GM12878 (cell line): ENCODE measurements around the gene ZNF701. TPM values are rescaled to one million over a fixed set of nuclear protein-coding genes. Genes with fewer than 3 reads are reported as not detected.

Experiments
- ATAC-seq: fragments of 200-7000 bp; cut with Tn5 transposase; 3 replicates; pipeline ENCODE4 v1.9.1; 2020; ENCODE audit warnings: mild to moderate bottlenecking, moderate library complexity
- BruUV-seq: library from RNA; stranded (reverse); fragments of 400-500 nt; replicated peaks from 2 replicates; lab custom pipeline; 2021; lab: Mats Ljungman, UMichigan
- CTCF ChIA-PET: fragments of 300-600 bp; sonication (Branson Sonifier 250); formaldehyde crosslinking; extraction: SDS; loops from one replicate; lab custom pipeline; 2021; ENCODE audit warnings: inconsistent platforms; lab: Yijun Ruan, JAX
- POLR2A ChIA-PET: fragments of 350-600 bp; formaldehyde crosslinking; extraction: SDS; loops from one replicate; lab custom pipeline; 2021; ENCODE audit warnings: inconsistent platforms; lab: Charles Lee
- RAD21 ChIA-PET: fragments of 300-600 bp; sonication (Branson Sonifier 250); formaldehyde crosslinking; loops from one replicate; lab custom pipeline; 2023; ENCODE audit warnings: antibody characterized with exemption; ENCODE audit not compliant: unreplicated experiment; lab: Charles Lee
- SMC1A ChIA-PET: fragments of 300-600 bp; sonication (Branson Sonifier 250); formaldehyde crosslinking; loops from one replicate; lab custom pipeline; 2023; ENCODE audit not compliant: unreplicated experiment, uncharacterized antibody; lab: Charles Lee
- DNase-seq: peaks from one replicate; pipeline ENCODE4 v3.0.0-alpha.2; 2011; ENCODE audit warnings: low read depth, low spot score
- FAIRE-seq: peaks from 3 replicates; lab custom pipeline; 2011; peaks lifted over from hg19 to GRCh38; lab: Jason Lieb, UNC
- H2AFZ ChIP-seq: 2 replicates; pipeline ENCODE4 v1.6.0; 2011; ENCODE audit warnings: low read depth, low read length, control low read depth; ENCODE audit not compliant: control insufficient read depth
- H3K27ac ChIP-seq: 2 replicates; pipeline ENCODE4 v1.5.1; 2011; ENCODE audit warnings: control low read depth; ENCODE audit not compliant: control insufficient read depth, insufficient read depth
- H3K27me3 ChIP-seq, 2 experiments: replicated peaks in 1 of 2; 2 replicates each; pipeline versions ENCODE4 v1.6.0 to v1.6.1; 2011; ENCODE audit warnings: low read length in 1 of 2; ENCODE audit not compliant: control insufficient read depth in 2 of 2, insufficient read depth in 2 of 2
- H3K36me3 ChIP-seq, 2 experiments: 2 replicates each; pipeline ENCODE4 v1.5.1; 2011; ENCODE audit warnings: low read length in 1 of 2; ENCODE audit not compliant: control insufficient read depth in 2 of 2, insufficient read depth in 2 of 2
- H3K4me1 ChIP-seq: 2 replicates; pipeline ENCODE4 v1.6.1; 2011; ENCODE audit warnings: mild to moderate bottlenecking, low read length, moderate library complexity, mixed read lengths; ENCODE audit not compliant: control insufficient read depth, insufficient read depth
- H3K4me2 ChIP-seq: 2 replicates; pipeline ENCODE4 v1.6.0; 2011; ENCODE audit warnings: control low read depth; ENCODE audit not compliant: control insufficient read depth, insufficient read depth
- H3K4me3 ChIP-seq: fragments of 200-600 bp; sonication (generic); 2 replicates; pipeline ENCODE4 v1.5.1; 2016
- H3K79me2 ChIP-seq: 2 replicates; pipeline ENCODE4 v1.6.0; 2011; ENCODE audit warnings: low read length; ENCODE audit not compliant: control insufficient read depth, insufficient read depth
- H3K9ac ChIP-seq: 2 replicates; pipeline ENCODE4 v1.8.0; 2011; ENCODE audit warnings: low read length, control low read depth, mixed read lengths; ENCODE audit not compliant: control insufficient read depth, insufficient read depth
- H3K9me3 ChIP-seq: replicated peaks from 3 replicates; pipeline ENCODE4 v1.5.1; 2011; ENCODE audit warnings: mild to moderate bottlenecking, low read length; ENCODE audit not compliant: control insufficient read depth, insufficient read depth
- H4K20me1 ChIP-seq: 2 replicates; pipeline ENCODE4 v1.6.0; 2011; ENCODE audit not compliant: control insufficient read depth, insufficient read depth
- ASH2L ChIP-seq: fragments of 300-600, 200-600 bp; sonication (generic); IDR thresholded peaks from 2 replicates; pipeline ENCODE4 v1.6.1; 2017; ENCODE audit warnings: low read depth, mild to moderate bottlenecking, borderline replicate concordance
- BCL3 ChIP-seq: IDR thresholded peaks from 2 replicates; pipeline ENCODE4 v1.6.1; 2011; ENCODE audit warnings: borderline replicate concordance, low read depth, mild to moderate bottlenecking, moderate library complexity, low read length; ENCODE audit not compliant: insufficient read depth, poor library complexity, severe bottlenecking
- BCLAF1 ChIP-seq: fragments of 450-650 bp; IDR thresholded peaks from 2 replicates; pipeline ENCODE4 v1.6.1; 2017; ENCODE audit warnings: antibody characterized with exemption, mild to moderate bottlenecking, moderate library complexity
- CHD1 ChIP-seq: IDR thresholded peaks from 2 replicates; pipeline ENCODE4 v1.6.1; 2012; ENCODE audit warnings: low read depth, low read length, improper control_type of control experiment
- CTCF ChIP-seq, 3 experiments: IDR thresholded peaks in 2 of 3; conservative IDR thresholded peaks in 1 of 3; 2 replicates each; pipeline ENCODE4 v1.5.1; 2011; ENCODE audit warnings: low read depth in 3 of 3, low read length in 3 of 3, mild to moderate bottlenecking in 3 of 3, control low read depth in 2 of 3, moderate library complexity in 2 of 3, inconsistent platforms in 1 of 3, mixed read lengths in 1 of 3; ENCODE audit not compliant: control insufficient read depth in 2 of 3, insufficient read depth in 1 of 3; ENCODE audit errors: extremely low read depth in 1 of 3
- E2F8 ChIP-seq: fragments of 450-650 bp; IDR thresholded peaks from 2 replicates; pipeline ENCODE4 v1.6.1; 2018; ENCODE audit warnings: mild to moderate bottlenecking, low read depth, moderate library complexity; ENCODE audit not compliant: partially characterized antibody
- EGR1 ChIP-seq, 2 experiments: IDR thresholded peaks; 1 replicate in 1 of 2; 2 replicates in 1 of 2; pipeline ENCODE4 v1.6.1; 2011 to 2012; ENCODE audit warnings: low read depth in 2 of 2, low read length in 2 of 2, borderline replicate concordance in 1 of 2, mild to moderate bottlenecking in 1 of 2, moderate library complexity in 1 of 2
- ETV6 ChIP-seq, 2 experiments: fragments of 450-650 bp in 1 of 2; IDR thresholded peaks in 1 of 2; conservative IDR thresholded peaks in 1 of 2; 2 replicates each; pipeline ENCODE4 v1.6.1; 2014; ENCODE audit warnings: antibody characterized with exemption in 1 of 2, borderline replicate concordance in 1 of 2, low read depth in 1 of 2, mild to moderate bottlenecking in 1 of 2, moderate library complexity in 1 of 2
- JUND ChIP-seq: IDR thresholded peaks from 2 replicates; pipeline ENCODE4 v1.6.1; 2012; ENCODE audit warnings: low read depth, mild to moderate bottlenecking, low read length, improper control_type of control experiment, moderate library complexity
- POLR2A ChIP-seq: IDR thresholded peaks from 2 replicates; pipeline ENCODE4 v1.6.1; 2011; ENCODE audit warnings: low read depth, mild to moderate bottlenecking, low read length
- RB1 ChIP-seq: fragments of 450-650 bp; formaldehyde crosslinking; IDR thresholded peaks from 2 replicates; pipeline ENCODE4 v1.6.1; 2017; ENCODE audit warnings: mild to moderate bottlenecking, borderline replicate concordance
- RCOR1 ChIP-seq: conservative IDR thresholded peaks from 2 replicates; pipeline ENCODE4 v1.6.1; 2012; ENCODE audit warnings: low read depth, low read length, improper control_type of control experiment
- SUPT20H ChIP-seq: IDR thresholded peaks from 2 replicates; pipeline ENCODE4 v1.6.1; 2011; ENCODE audit warnings: low read depth, mild to moderate bottlenecking, low read length, moderate library complexity, borderline replicate concordance; ENCODE audit not compliant: control insufficient read depth
- WGBS: methylation state at CpG from one replicate; pipeline ENCODE4 v1.1.6; 2016; ENCODE audit warnings: low lambda C conversion rate; ENCODE audit not compliant: insufficient replicate concordance, insufficient coverage; ENCODE audit errors: missing lambda C conversion rate; 5-methylcytosine and 5-hydroxymethylcytosine counted together
- in situ Hi-C: fragments of 300-500 bp; cut with MboI; formaldehyde crosslinking; loops from 9 replicates; pipeline ENCODE4 v1.14.3; 2018; ENCODE audit warnings: mixed read lengths
- intact Hi-C: fragments of 100-400 bp; cut with micrococcal nuclease; formaldehyde crosslinking; loops from one replicate; pipeline ENCODE4 v1.14.2; 2022; ENCODE audit not compliant: unreplicated experiment
- polyA plus RNA-seq, 11 experiments: library from polyadenylated mRNA; depleted of rRNA in 4 of 11; unstranded in 6 of 11; stranded (reverse) in 5 of 11; fragments of >200 nt; fragmentation: Nextera tagmentation in 4 of 11; fragmentation: Illumina TruSeq in 1 of 11; extraction: Ambion mirVana in 4 of 11; extraction: Trizol in 1 of 11; gene quantifications; 1 replicate in 1 of 11; 2 replicates in 10 of 11; pipeline versions ENCODE4 v1.2.1 to v1.2.3, GENCODE V29; 2011 to 2016; ENCODE audit warnings: inconsistent platforms in 2 of 11, missing spikeins in 2 of 11, low read depth in 1 of 11
- total RNA-seq, 4 experiments: library from RNA; depleted of rRNA in 3 of 4; stranded (reverse); fragments of >200 nt in 3 of 4; fragmentation: Illumina TruSeq in 1 of 4; extraction: Trizol in 1 of 4; gene quantifications; 2 replicates each; pipeline versions ENCODE4 v1.2.1 to v1.2.3, GENCODE V29; 2013 to 2021

The ZNF701 gene
- total and polyA plus RNA-seq, 10 of the 15 experiments (the other 5 are each of a cell fraction or from before 2014, with no cell fraction given), result 3.1 to 18.1 (median 8.0) TPM

GRCh38 chr19:52567921-52568320 lies 2.2 kb upstream of the ZNF701 start:
- no peak for DNase-seq
- ChIA-PET POLR2A (no interaction called here), SMC1A (no interaction called here), RAD21 (no interaction called here), CTCF (interaction anchor here (0.9 kb wide), 1 partner anchor 17 kb away, joined by 4 read pairs; no protein-coding TSS in a partner anchor)
- H3K36me3 ChIP-seq, result no peaks in the 10 kb centered on the region; a peak in 2 of 4 replicates
- H3K79me2 ChIP-seq, result peaks cover 9% of the 10 kb centered on the region
- no peaks in the 10 kb centered on the region for H3K4me1 ChIP-seq
- 98% methylated on average over 14 of the region's 14 CpGs for WGBS
- H3K4me3 ChIP-seq, result no peak overlapping the region
- FAIRE-seq, result no peak
- ATAC-seq, result no peak
- H3K27ac ChIP-seq, result no peak overlapping the region
- no TSS peak for BruUV-seq
- no peak overlapping the region for H3K9ac ChIP-seq
- peaks cover 12% of the 10 kb centered on the region for H3K9me3 ChIP-seq
- no peak overlapping the region for H2AFZ ChIP-seq
- no peak overlapping the region for H3K4me2 ChIP-seq
- no peaks in the 10 kb centered on the region for H4K20me1 ChIP-seq
- in situ Hi-C loops, result no loop called here
- intact Hi-C loops, result no loop called here
- H3K27me3 ChIP-seq, result no peaks in the 10 kb centered on the region
- TF ChIP-seq EGR1 (IDR thresholded peaks at IDR 0.05; ENCODE audit: borderline replicate concordance in 1 of 2, low read depth in 2 of 2, low read length in 2 of 2), result no peak
- TF ChIP-seq CTCF (IDR thresholded peaks at IDR 0.05 in 2 of 3, conservative IDR thresholded peaks at IDR 0.05 in 1 of 3; ENCODE audit: control insufficient read depth in 2 of 3, extremely low read depth in 1 of 3, insufficient read depth in 1 of 3, low read depth in 3 of 3, low read length in 3 of 3), result no peak
- TF ChIP-seq RB1, result no peak
- no peak for TF ChIP-seq ETV6 (conservative IDR thresholded peaks at IDR 0.05 in 1 of 2, IDR thresholded peaks at IDR 0.05 in 1 of 2; ENCODE audit: borderline replicate concordance in 1 of 2, low read depth in 1 of 2)
- TF ChIP-seq E2F8, result no peak
- TF ChIP-seq SUPT20H, result no peak
- TF ChIP-seq BCLAF1, result no peak
- TF ChIP-seq JUND, result no peak
- TF ChIP-seq RCOR1, result no peak
- TF ChIP-seq CHD1, result no peak
- no peak for TF ChIP-seq POLR2A
- no peak for TF ChIP-seq ASH2L
- no peak for TF ChIP-seq BCL3
